Activated T-cell treated with anti-CD3 and anti-CD28 coated beads, Interleukin-2, amount 50 U/mL, for 1 hour (primary cell): ENCODE data around the gene STAT3.
"Not testable (repeated sequence)": the region's sequence is repeated elsewhere in the genome, so short reads cannot be mapped to it uniquely, and the experiment has no call there.

ENCODE experiments used
- DNase-seq: peaks from one replicate; pipeline ENCODE4 v3.0.0-alpha.2; 2020

Gene STAT3

DNA sequence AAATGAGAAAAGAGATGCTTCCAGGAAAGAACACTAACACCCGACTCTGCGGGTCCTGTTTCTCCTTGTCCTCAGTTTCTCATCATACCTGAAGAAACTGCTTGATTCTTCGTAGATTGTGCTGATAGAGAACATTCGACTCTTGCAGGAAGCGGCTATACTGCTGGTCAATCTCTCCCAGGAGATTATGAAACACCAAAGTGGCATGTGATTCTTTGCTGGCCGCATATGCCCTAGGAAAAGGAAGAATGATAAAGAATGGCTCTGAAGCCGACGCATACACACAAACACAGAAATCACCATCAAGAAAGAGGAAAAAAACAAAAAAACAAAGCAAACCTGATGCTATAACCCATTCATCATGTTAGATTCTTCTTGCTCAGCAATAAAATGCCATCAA is 41.8 kb downstream of the STAT3 start:
- DNase-seq, result no peak

DNA sequence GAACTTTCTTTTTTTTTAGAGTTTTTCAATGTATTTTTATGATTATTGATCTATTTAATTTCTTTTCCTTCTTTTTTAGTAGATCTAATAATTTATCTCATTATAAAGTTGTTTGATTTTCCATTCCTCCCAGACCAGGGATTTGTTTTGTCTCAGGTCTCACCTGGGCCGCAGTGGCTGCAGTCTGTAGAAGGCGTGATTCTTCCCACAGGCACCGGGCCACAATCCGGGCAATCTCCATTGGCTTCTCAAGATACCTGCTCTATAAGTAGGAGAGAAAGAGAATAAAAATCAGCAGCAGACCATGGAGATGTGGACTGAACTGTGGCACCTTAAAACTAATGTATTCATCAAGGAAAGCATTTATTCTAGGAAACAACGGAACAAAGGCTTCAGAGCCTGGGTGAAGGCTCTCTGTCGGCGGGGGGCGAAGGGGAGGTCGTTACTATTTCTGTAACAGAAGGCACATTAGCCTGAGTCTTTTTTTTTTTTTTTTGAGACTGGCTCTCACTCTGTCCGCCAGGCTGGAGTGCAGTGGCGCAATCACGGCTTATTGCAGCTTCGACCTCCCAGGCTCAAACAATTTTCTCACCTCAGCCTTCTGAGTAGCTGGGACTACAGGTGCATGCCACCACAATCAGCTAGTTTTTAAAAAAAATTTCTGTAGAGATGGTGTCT is 42.7 kb downstream of the STAT3 start:
- no peak for DNase-seq

- no peak for DNase-seq
Observed at GRCh38 chr17:42342242-42343008, 45.8 kb downstream of the STAT3 start.

- DNase-seq, result no peak
Observed at GRCh38 chr17:42341568-42341967, 46.7 kb downstream of the STAT3 start.

DNA sequence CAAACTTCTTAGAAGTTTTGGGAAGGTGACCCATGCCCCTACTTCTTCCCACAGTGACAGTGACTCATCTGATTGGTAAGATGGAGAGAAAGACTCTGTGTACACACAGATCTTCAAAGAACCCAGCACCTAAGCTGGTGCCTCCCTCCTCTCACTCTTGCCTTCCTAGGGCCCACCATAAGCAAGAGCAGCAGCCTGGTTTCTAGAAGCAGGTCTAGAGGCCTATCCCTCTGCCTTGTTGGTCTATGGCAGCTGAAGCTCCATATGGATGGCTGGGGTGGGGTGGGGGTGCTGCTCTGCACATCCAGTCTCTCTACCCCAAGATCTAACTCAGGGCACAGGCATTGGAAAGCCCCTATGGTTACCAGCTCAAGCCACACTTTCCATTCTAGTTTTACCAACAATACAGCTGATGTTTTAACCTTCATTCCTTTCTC is 47.5 kb downstream of the STAT3 start:
- peak; percentile 49 for DNase-seq

DNA sequence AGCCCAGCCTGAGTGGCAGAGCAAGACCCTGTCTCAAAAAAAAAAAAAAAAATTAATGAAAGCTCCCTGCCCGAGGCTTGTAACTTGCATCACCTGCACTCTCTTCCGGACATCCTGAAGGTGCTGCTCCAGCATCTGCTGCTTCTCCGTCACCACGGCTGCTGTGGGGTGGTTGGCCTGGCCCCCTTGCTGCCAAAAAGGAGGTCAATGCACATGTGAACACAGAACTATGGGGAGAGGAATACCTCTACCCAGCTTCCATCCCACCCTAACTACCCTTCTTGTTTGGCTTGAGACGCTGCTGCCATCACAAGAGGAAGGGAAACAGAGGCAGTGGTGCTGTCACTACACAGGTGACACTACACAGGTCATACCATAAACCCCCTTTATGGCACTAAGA is 49.0 kb downstream of the STAT3 start:
- DNase-seq, result no peak

DNA sequence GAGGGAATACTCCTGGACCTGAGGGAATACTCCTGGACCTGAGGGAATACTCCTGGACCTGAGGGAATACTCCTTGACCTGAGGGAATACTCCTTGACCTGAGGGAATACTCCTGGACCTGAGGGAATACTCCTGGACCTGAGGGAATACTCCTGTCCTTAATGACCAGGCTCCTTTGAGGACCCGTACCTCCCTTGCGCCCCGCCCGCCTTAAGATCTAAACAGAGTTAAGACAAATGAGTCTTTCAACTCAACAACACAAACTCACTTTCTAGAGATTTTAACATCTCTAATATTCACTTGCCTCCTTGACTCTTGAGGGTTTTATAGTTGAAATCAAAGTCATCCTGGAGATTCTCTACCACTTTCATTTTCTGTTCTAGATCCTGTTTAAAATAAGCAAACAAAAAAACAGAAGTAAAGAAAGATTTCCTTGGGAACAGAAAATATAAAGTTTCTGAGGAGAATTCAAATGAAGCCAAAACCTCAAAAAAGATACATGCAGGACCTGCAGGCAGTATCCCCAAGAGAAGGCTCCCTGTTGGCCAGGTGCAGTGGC is 49.7 kb downstream of the STAT3 start:
- no peak for DNase-seq

DNA sequence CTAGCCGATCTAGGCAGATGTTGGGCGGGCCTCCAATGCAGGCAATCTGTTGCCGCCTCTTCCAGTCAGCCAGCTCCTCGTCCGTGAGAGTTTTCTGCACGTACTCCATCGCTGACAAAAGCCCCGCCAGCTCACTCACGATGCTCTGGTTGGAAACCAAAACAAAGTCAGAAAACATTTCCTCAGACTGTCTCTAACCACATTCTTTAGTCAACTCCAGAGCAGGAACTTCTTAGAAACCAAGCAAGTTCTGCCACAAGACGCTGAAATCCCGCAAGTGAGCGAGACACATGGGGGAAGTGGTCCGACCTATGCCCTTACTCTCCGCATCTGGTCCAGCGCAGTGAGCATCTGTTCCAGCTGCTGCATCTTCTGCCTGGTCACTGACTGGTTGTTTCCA is 50.8 kb downstream of the STAT3 start:
- peak; percentile 72 for DNase-seq

DNA sequence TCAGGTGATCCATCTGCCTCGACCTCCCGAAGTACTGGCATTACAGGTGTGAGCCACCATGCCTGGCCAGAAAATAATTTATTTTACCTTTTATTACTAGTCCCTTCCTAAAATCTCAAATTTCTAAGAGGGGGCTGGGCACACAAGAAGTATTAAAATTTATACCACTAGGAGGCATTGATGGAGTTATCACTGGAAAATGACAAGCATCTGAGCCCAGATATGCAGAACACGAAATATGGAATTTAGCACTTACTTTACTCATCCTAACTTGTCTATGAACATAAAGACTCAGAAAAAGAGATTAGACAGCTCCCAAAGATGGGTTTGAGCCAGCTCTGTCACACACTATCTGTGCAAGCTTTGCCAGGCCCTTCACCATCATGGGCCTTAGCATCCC is 53.6 kb downstream of the STAT3 start:
- no peak for DNase-seq

- DNase-seq, result no peak
Observed at GRCh38 chr17:42333053-42333452, 55.2 kb downstream of the STAT3 start.

DNA sequence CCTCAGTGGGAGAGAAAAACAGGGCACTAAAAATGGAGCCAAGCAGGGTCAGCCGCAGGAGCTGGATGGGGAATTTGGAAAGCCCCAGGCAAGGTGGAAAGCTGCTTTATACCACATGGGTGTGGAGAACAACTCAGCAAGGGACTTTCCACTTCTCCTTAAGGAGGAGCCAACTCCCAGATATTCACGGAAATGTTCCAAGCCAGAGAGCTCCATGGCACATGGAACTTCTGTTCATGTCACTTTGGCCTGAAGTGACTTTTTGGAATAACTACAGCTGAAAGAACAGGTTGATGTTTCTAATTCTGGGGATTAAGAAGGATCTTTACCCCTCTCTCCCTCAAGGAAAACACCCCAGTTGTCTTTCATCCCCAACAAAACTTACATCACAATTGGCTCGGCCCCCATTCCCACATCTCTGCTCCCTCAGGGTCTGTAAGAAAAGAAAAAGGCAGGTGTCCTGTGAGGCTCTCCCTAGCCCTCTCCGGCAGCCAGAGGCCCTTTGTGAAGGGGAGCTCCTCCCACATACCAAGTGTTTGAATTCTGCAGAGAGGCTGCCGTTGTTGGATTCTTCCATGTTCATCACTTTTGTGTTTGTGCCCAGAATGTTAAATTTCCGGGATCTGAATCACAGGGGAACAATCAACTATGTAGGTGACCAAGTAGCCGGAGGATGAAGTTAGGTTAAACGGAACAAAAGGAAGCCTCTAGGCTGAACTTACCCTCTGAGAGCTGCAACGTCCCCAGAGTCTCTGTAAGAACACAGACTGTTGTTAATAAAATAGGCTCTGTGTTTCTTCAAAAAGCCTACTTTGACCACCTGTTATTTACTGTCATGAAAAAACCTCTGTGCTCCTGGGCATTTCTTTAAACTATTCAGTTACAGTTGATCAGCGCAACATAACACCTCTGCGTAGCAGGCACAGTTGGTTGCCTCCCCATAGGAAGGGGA is 58.9 kb downstream of the STAT3 start:
- DNase-seq, result no peak

DNA sequence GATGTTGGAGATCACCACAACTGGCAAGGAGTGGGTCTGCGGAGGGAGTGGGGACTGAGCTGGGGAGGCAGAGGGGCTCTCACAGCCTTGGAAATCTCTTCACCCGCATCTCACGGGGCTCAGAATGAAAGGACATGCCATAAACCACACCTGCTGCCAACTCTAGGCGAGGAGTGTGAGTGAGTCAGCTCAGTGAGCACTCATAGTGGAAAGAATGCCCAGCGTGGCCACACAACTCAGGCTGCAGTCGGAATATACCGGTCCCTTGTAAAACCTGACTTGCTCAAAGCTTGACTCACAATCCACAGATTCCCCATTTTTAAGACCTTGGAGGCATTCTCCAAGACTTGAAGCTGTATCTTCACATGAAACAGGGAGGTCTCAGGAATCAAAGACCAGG is 63.2 kb downstream of the STAT3 start:
- DNase-seq, result no peak

GRCh38 chr17:42323268-42323773 is 64.9 kb downstream of the STAT3 start:
- DNase-seq, result no peak

DNA sequence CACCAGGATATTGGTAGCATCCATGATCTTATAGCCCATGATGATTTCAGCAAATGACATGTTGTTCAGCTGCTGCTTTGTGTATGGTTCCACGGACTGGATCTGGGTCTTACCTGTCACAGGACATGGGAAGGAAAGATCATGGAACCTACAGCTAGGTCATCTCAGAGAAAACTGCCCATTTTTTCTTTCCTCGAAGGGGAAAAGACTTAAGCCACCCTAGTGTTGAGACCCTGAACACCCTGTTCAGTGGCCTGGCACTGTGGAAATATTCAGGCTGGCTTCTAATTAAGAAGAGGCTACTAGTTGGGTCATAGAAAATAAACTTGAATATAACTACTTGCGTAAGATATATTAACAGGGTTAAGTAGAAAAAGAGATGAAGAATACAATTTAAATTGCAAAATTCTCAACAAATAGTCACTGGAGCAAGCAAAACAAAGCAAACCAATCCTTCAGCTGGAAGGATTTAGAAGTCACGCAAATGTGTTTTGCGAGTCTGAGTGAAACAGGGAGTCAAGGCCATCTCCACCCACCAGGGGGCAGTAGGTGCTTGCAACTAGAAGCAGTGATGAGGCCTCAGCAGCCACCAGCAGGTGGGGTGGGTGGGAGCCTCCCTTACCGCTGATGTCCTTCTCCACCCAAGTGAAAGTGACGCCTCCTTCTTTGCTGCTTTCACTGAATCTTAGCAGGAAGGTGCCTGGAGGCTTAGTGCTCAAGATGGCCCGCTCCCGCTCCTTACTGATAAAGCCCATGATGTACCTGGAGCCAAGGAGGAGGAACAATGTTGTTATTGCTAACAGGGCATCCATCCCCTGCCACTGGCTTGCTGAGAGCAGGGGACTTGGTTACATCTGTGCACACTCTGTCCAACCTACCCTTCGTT is 65.6 kb downstream of the STAT3 start:
- peak; percentile 94 for DNase-seq

DNA sequence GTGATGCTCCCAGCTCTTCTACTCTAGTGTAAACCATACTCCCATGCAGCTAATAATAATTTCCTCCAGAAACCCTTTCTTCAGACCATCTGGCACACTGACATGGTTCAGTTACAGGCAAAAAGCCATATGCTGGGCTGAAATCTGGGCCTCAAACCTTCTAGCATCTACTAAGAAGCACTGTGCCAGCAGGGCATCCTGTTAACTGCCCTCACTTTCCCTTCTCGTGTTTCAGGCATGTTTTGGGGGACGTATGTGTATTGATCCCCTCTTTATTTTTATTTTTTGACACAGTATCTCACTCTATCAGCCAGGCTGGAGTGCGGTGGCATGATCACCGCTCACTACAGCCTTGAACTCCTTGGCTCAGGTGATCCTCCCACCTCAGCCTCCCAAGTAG is 66.7 kb downstream of the STAT3 start:
- DNase-seq, result no peak

DNA sequence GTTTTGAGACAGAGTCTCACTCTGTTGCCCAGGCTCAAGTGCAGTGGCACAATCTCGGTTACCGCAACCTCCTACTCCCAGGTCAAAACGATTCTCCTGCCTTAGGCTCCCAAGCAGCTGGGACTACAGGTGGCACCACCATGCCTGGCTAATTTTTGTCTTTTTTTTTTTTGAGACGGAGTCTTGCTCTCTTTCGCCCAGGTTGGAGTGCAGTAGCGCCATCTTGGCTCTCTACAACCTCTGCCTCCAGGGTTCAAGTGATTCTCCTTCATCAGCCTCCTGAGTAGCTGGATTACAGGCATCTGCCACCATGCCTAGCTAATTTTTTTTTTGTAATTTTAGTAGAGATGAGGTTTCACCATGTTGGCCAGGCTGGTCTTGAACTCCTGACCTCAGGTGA is 70.3 kb downstream of the STAT3 start:
- DNase-seq, result not testable (repeated sequence)

DNA sequence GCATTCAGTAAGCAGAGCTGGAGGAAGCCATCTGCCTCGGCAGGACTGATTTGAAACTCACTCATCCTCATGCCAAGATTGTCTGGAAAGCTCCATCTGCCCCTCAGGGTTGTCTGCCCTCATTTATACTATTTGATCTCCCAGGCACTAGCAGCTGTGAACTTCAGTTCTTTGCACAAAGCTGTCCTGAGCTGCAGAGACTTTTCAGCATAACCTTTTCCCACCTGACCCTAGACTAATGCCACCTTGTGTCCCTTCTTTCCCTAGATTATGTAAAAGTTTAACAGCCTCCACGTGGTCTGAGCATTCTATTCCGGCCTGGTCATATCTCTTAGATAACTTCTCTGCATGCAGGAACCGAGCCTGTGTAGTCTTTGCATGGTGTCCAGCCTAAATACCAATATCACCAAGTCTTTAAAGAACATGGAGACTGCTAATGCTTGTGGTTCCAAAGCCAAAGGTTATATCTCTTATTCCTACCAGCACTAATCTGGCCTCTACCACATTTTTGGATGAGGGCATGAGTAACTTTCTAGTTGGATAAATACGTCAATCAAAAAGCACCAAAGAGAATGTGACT is 70.9 kb downstream of the STAT3 start:
- no peak for DNase-seq

DNA sequence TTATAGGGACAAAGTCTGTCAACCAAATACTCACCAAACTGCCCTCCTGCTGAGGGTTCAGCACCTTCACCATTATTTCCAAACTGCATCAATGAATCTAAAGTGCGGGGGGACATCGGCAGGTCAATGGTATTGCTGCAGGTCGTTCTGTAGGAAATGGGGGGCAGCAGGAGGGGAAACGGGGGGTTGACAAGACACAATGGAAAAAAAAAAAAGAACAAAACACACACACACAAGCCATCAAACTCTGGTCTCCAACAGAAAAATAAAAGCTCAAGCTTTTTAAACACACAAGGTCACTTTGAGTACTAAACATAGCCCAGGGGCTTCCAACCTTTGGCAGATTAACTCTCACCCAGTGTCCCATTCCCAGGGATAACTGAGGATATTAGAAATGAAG is 71.5 kb downstream of the STAT3 start:
- DNase-seq, result no peak

DNA sequence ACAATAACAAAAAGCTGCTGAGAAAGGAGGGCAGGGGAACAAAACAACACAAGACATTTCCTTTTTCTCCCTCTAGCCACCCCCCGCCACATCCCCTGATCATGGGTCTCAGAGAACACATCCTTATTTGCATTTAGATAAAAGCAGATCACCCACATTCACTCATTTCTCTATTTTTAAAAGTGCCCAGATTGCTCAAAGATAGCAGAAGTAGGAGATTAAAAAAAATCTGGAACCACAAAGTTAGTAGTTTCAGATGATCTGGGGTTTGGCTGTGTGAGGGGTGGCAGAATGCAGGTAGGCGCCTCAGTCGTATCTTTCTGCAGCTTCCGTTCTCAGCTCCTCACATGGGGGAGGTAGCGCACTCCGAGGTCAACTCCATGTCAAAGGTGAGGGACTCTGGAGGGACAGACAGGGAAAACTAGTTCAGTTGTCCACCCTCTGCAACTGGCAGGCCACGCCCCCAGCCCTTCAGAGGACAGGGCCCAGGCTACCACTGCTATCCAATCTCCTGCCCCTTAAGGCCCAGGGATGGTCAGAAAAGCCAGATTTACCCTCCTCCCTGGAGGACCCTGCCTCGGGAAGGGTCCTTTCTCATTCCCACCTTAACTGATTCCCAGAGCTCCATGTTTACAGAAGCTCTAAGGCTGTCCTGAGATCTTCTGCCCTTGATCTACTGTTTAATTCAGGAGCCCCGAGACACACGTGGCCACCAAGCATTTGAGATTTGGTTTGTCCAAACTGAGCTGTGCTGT is 72.7 kb downstream of the STAT3 start:
- no peak for DNase-seq

DNA sequence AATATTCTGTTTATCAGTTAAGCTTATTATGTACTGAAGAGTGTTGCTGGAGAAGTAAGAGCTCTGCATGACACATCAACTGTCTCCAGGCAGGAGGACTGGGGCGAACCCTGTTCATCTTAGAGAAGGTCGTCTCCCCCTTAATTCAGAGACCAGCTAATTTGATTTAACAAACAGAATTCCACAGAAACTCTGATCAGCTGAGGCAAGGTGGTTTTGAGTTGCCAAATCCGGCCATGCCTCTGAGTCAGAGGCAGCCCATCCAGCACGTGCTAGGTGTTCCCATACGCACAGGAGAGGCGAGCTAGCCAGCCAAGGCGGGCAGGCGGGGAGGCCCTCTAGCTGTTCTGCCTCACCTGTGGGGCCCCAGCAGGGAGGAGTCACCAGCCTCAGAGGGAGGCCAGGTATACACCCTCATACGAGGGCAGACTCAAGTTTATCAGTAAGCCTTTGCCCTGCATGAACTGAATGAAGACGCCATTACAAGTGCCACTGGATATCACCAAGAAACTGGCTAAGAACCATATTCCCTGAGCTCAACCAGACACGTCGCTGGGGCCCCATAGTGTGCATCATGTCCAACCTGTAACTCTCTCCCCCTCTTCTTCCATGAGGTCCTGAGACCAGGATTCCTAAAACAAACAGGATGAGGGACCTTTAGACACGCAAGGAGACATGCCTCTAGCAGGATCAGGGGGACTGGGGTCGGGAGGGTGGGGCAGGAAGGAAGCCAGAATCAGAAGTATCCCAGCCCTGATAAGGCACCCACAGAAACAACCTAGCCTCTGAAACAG is 74.3 kb downstream of the STAT3 start:
- peak; percentile 65 for DNase-seq
